ENCODE results near the gene SART3. TPM values are rescaled to one million over a fixed set of nuclear protein-coding genes. Genes with fewer than 3 reads are reported as not detected.

The SART3 gene
- polyA plus RNA-seq, 1 of the 3 experiments (the other 2 are of a cell fraction): 28.9 TPM

DNA sequence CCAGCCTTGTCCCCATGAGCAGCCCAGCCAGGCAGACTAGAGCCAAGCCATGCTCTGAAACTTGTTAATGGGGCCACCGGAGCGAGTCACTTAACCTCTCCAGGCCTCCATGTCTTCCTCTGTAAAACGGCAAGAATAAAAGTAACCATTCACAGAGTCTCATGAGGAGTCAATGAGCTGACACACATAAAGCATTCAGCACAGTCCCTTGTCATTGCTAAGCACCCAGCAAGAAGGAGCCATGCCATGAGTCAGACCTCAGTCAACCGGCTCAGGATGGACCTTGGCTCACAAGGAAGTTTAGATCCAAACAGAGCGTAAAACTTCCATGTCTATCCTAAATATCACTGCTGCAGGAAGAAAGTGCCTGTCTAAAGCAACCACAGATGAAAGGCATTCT is 35.3 kb downstream of the SART3 start:
- no peak for TF ChIP-seq RAD21 (IDR thresholded peaks at IDR 0.05; ENCODE audit: low read length)
- no peak for TF ChIP-seq MXI1 (IDR thresholded peaks at IDR 0.05; ENCODE audit: low read depth, low read length)
- TF ChIP-seq RCOR1 (IDR thresholded peaks at IDR 0.05; ENCODE audit: low read length): no peak
- TF ChIP-seq FOXM1 (IDR thresholded peaks at IDR 0.05; ENCODE audit: low read depth): no peak
- no peak for TF ChIP-seq MEF2A (IDR thresholded peaks at IDR 0.05; ENCODE audit: borderline replicate concordance, low read depth)
- TF ChIP-seq, protein P1, sequence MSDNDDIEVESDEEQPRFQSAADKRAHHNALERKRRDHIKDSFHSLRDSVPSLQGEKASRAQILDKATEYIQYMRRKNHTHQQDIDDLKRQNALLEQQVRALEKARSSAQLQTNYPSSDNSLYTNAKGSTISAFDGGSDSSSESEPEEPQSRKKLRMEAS (IDR thresholded peaks at IDR 0.05; ENCODE audit: low read depth): no peak
- TF ChIP-seq ELF1 (IDR thresholded peaks at IDR 0.05): no peak
- no peak for TF ChIP-seq ZBTB33 (IDR thresholded peaks at IDR 0.05; ENCODE audit: borderline replicate concordance, low read depth)
- TF ChIP-seq CHD2 (IDR thresholded peaks at IDR 0.05; ENCODE audit: low read length, partially characterized antibody): no peak
- TF ChIP-seq SMC3 (IDR thresholded peaks at IDR 0.05; ENCODE audit: low read depth, low read length): no peak
- TF ChIP-seq YY1 (IDR thresholded peaks at IDR 0.05; ENCODE audit: low read depth): no peak
- no peak for TF ChIP-seq EZH2phosphoT487 (IDR thresholded peaks at IDR 0.05; ENCODE audit: borderline replicate concordance, low read depth)
- TF ChIP-seq, protein P2, sequence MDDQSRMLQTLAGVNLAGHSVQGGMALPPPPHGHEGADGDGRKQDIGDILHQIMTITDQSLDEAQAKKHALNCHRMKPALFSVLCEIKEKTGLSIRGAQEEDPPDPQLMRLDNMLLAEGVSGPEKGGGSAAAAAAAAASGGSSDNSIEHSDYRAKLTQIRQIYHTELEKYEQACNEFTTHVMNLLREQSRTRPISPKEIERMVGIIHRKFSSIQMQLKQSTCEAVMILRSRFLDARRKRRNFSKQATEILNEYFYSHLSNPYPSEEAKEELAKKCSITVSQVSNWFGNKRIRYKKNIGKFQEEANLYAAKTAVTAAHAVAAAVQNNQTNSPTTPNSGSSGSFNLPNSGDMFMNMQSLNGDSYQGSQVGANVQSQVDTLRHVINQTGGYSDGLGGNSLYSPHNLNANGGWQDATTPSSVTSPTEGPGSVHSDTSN (IDR thresholded peaks at IDR 0.05): no peak
- no peak for TF ChIP-seq RXRA (IDR thresholded peaks at IDR 0.05; ENCODE audit: borderline replicate concordance, low read depth)
- no peak for TF ChIP-seq FOSL2 (IDR thresholded peaks at IDR 0.05; ENCODE audit: borderline replicate concordance, low read depth)
- TF ChIP-seq SIN3A (IDR thresholded peaks at IDR 0.05; ENCODE audit: borderline replicate concordance, low read depth, low read length): no peak
- no peak for TF ChIP-seq NRF1 (IDR thresholded peaks at IDR 0.05; ENCODE audit: low read depth, low read length)
- no peak for TF ChIP-seq TCF12 (IDR thresholded peaks at IDR 0.05)
- TF ChIP-seq GABPA (IDR thresholded peaks at IDR 0.05; ENCODE audit: low read depth): no peak
- ChIA-PET CTCF (interaction anchor here (2.7 kb wide), 1 partner anchor 12 kb away, joined by 9 read pairs; no protein-coding TSS in a partner anchor), POLR2A (no interaction called here)
- Histone ChIP-seq H3K9ac (no peak overlapping the region), H3K9me3 (no peaks in the 10 kb centered on the region), H3K4me3 (ENCODE audit: low read depth in 2 of 2, low read length in 1 of 2) (no peak overlapping the region), H3K79me2 (ENCODE audit: insufficient read depth) (0 out of 2 replicates have a peak, but pooled peaks cover 3% of the 10 kb centered on the region), H3F3A (replicated peaks; ENCODE audit: insufficient read depth) (peaks cover 13% of the 10 kb centered on the region), H4K20me1 (ENCODE audit: insufficient read depth) (peaks cover 11% of the 10 kb centered on the region; the same call in 1 of the 2 replicates), H3K27ac (ENCODE audit: low read depth in 2 of 2, low read length in 1 of 2) (peak overlapping the region in 1 of 2 experiments; percentile 19; a peak in 1 of 4 replicates), H3K4me1 (ENCODE audit: control insufficient read depth in 1 of 2, insufficient read depth in 2 of 2, low read depth in 1 of 2, low read length in 1 of 2) (peaks cover 0 to 6% of the 10 kb centered on the region in 2 experiments; a peak in 1 of 4 replicates), H3K4me2 (no peak overlapping the region), H3K27me3 (ENCODE audit: insufficient read depth) (no peaks in the 10 kb centered on the region), H3K36me3 (replicated peaks in 1 of 2; ENCODE audit: control insufficient read depth in 1 of 2, insufficient read depth in 2 of 2, low read length in 1 of 2) (peaks cover 44 to 87% of the 10 kb centered on the region in 2 experiments), H2AFZ (ENCODE audit: low read depth) (no peak overlapping the region), H3K9me2 (no peaks in the 10 kb centered on the region)
- no peak for DNase-seq
- WGBS (ENCODE audit: low lambda C conversion rate): 48% methylated on average over 5 of the region's 5 CpGs
